Measurements from ENCODE around the gene MCOLN1. TPM values are rescaled to one million over a fixed set of nuclear protein-coding genes. Genes with fewer than 3 reads are reported as not detected.

The MCOLN1 gene
- total RNA-seq, 1 donor from 2014 or later, result 24.4 TPM

DNA sequence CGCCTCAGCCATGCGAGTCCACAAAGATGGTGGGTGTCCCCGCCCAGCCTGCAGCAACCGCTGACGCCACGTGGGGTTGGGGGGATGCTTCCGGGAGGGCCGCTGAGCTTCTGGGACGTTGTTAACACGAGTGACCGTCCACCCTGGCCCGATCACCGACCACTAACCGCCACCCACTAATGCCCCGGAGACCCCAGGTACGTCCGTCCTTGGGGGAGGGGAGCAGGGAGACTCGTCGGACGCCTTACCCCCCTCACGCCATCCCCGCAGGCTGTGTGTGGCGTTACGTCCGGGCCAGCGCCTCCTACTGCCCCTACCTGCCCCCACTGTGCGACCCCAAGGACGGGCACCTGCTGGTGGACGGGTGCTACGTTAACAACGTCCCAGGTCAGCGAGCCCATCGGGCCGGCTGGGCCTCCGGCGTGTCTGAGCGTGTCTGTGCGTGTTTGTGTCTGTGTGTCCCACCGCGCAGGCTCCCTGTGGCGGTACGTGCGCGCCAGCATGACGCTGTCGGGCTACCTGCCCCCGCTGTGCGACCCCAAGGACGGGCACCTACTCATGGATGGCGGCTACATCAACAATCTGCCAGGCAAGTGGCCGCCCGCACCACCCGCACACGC lies 34.4 kb downstream of the MCOLN1 start:
- Mint-ChIP-seq H3K4me1 (no peaks in the 10 kb centered on the region), H3K27ac (ENCODE audit: unreplicated experiment) (no peak overlapping the region), H3K36me3 (ENCODE audit: low read depth) (peaks cover 13% of the 10 kb centered on the region), H3K27me3 (ENCODE audit: low read depth) (no peaks in the 10 kb centered on the region), H3K4me3 (no peak overlapping the region), H3K9me3 (no peaks in the 10 kb centered on the region)
- TF ChIP-seq, protein P1, sequence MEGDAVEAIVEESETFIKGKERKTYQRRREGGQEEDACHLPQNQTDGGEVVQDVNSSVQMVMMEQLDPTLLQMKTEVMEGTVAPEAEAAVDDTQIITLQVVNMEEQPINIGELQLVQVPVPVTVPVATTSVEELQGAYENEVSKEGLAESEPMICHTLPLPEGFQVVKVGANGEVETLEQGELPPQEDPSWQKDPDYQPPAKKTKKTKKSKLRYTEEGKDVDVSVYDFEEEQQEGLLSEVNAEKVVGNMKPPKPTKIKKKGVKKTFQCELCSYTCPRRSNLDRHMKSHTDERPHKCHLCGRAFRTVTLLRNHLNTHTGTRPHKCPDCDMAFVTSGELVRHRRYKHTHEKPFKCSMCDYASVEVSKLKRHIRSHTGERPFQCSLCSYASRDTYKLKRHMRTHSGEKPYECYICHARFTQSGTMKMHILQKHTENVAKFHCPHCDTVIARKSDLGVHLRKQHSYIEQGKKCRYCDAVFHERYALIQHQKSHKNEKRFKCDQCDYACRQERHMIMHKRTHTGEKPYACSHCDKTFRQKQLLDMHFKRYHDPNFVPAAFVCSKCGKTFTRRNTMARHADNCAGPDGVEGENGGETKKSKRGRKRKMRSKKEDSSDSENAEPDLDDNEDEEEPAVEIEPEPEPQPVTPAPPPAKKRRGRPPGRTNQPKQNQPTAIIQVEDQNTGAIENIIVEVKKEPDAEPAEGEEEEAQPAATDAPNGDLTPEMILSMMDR (conservative IDR thresholded peaks at IDR 0.05), result no peak
- no peak for DNase-seq (ENCODE audit: low read depth, low spot score)

DNA sequence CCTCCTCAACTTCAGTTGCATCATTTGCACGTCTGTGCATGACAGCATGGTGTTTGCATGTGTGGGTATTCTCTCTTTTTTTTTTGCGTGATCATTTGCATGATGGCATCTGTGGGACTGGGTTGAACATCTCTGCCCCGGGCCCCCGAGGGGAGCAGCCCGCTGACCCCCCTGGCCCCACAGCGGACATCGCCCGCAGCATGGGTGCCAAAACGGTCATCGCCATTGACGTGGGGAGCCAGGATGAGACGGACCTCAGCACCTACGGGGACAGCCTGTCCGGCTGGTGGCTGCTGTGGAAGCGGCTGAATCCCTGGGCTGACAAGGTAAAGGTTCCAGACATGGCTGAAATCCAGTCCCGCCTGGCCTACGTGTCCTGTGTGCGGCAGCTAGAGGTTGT lies 36.2 kb downstream of the MCOLN1 start:
- H3K27ac Mint-ChIP-seq (ENCODE audit: unreplicated experiment), result no peak overlapping the region
- peaks cover 13% of the 10 kb centered on the region for H3K36me3 Mint-ChIP-seq (ENCODE audit: low read depth)
- no peaks in the 10 kb centered on the region for H3K27me3 Mint-ChIP-seq (ENCODE audit: low read depth)
- H3K9me3 Mint-ChIP-seq, result no peaks in the 10 kb centered on the region
- no peak for DNase-seq (ENCODE audit: low read depth, low spot score)
- no peaks in the 10 kb centered on the region for H3K4me1 Mint-ChIP-seq
- TF ChIP-seq, protein P1 (conservative IDR thresholded peaks at IDR 0.05), result no peak
- H3K4me3 Mint-ChIP-seq, result no peak overlapping the region

DNA sequence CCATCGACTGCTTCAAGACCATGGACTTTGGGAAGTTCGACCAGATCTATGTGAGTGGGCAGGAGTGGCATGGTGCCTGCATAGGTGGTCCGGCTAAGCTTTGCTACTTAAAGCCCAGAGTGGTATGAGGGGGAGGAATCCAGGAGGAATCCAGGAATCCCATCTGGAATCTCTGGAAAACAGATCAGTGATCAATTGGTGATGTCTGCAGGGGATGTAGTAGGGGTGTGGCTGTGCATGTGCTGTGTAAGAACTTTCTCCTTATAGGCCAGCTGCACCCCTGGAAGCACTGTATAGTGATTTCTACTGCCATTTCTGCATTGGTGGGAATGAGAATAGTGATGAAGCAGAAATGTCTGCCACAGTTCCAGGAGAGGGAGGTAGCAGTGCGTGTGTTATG lies 36.7 kb downstream of the MCOLN1 start:
- peaks cover 13% of the 10 kb centered on the region for H3K36me3 Mint-ChIP-seq (ENCODE audit: low read depth)
- no peak overlapping the region for H3K4me3 Mint-ChIP-seq
- TF ChIP-seq, protein P1 (conservative IDR thresholded peaks at IDR 0.05), result no peak
- no peak overlapping the region for H3K27ac Mint-ChIP-seq (ENCODE audit: unreplicated experiment)
- no peaks in the 10 kb centered on the region for H3K27me3 Mint-ChIP-seq (ENCODE audit: low read depth)
- H3K9me3 Mint-ChIP-seq, result no peaks in the 10 kb centered on the region
- DNase-seq (ENCODE audit: low read depth, low spot score), result no peak
- no peaks in the 10 kb centered on the region for H3K4me1 Mint-ChIP-seq

DNA sequence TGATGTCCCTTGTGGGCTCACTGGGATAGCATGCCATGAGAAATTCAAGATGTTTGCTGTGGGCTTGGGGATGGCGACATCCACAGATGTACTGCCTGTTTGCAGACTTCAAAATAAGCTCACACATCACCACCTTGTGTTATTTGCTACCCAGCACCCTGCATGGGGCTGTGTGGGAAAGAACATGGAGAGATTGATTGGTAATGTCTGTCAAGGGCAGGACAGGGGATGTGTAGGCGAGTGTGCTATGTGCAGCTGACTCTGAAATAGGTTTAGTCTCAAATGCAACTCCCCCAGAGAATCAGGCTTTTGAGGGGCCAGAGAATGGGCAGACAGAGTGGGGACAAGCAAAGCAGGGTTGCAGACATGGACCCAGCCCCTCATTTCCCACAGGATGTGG lies 37.8 kb downstream of the MCOLN1 start:
- DNase-seq (ENCODE audit: low read depth, low spot score), result no peak
- Mint-ChIP-seq H3K4me1 (no peaks in the 10 kb centered on the region), H3K27ac (ENCODE audit: unreplicated experiment) (no peak overlapping the region), H3K4me3 (no peak overlapping the region), H3K9me3 (no peaks in the 10 kb centered on the region), H3K27me3 (ENCODE audit: low read depth) (no peaks in the 10 kb centered on the region), H3K36me3 (ENCODE audit: low read depth) (peaks cover 13% of the 10 kb centered on the region)
- TF ChIP-seq, protein P1 (conservative IDR thresholded peaks at IDR 0.05), result no peak

DNA sequence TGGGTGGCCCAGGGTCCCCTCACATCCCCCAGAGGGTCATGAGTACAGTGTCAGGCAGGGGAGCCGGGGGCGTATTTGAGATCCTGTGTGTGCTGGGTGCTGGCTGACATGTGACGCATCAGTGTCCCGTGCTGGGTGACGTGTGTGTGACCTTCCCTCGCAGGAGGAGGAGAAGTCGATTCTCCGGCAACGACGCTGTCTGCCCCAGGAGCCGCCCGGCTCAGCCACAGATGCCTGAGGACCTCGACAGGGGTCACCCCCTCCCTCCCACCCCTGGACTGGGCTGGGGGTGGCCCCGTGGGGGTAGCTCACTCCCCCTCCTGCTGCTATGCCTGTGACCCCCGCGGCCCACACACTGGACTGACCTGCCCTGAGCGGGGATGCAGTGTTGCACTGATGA lies 38.9 kb downstream of the MCOLN1 start:
- TF ChIP-seq, protein P1 (conservative IDR thresholded peaks at IDR 0.05), result no peak
- Mint-ChIP-seq H3K27ac (ENCODE audit: unreplicated experiment) (no peak overlapping the region), H3K4me1 (no peaks in the 10 kb centered on the region), H3K4me3 (no peak overlapping the region), H3K27me3 (ENCODE audit: low read depth) (no peaks in the 10 kb centered on the region), H3K9me3 (no peaks in the 10 kb centered on the region), H3K36me3 (ENCODE audit: low read depth) (peaks cover 13% of the 10 kb centered on the region)
- no peak for DNase-seq (ENCODE audit: low read depth, low spot score)

Measured in neural crest cell (in vitro differentiated cells).